Measurements from ENCODE around the gene SGPP2. TPM values are rescaled to one million over a fixed set of nuclear protein-coding genes. Genes with fewer than 3 reads are reported as not detected.

Gene SGPP2
- polyA plus RNA-seq, 1 donor: 1.2 TPM

DNA sequence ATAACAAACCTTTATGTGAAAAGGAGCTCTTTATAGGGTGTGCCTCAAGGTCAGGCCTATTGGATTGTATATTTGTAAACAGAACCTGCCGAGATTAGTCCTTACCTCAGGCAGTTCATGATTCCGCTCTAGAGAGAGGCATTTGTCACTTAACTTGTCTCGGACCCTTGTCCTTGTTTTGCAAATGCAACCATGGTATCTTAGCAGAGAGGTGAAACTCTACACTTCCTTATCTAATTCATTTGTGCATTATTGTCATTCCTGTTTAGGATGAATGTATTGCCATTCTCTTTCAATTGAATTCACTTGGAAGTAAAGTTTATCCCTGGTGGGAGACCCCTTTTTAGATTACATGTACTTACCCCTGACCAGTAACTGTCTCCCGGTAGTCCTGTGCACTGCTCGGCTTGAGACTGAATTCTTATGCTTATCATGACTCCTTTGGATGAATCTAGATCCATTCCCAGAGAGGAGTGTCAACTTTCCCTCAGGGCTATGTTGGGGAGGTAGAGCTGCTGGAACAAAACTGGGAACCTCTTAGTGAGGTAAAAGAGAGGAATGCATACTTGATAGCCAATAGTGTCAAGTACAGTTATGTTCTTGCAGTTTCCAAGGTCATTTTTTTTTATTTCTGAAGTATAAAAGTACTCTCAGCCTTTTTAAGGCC lies 46.6 kb downstream of the SGPP2 start:
- no peak for DNase-seq (ENCODE audit: low read depth)

DNA sequence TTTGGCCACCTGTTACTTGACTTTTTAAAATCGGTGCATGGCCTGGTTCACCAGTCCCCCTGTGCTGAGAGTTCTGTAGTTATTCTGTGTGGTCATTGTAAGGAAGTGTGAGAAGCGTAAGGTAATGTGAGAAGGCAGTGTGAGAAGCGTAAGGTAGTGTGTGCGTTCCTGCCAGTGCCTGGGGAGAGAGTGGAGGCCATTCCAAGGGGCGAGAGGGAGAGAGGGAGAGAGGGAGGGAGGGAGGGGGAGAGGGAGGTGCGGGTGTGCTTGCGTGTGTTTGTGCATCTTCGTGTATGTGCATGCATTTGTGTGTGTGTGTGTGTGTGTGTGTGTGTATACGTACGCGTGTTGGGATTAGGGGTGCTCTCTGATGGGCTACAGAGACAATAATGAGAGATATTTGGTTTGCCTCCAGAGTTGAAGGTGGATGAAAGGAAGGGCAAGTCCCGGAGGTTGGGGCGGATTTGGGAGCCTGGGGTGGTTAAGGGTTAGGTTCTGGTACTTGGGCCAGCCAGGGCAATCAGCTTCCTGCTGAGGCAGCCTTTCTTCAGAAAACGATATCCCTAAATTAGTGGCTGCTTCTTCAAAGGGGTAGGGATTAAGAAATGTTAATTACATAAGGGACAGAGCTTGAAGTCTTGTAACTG lies 53.7 kb downstream of the SGPP2 start:
- DNase-seq (ENCODE audit: low read depth): no peak

GRCh38 chr2:222479859-222480258 lies 55.5 kb downstream of the SGPP2 start:
- DNase-seq (ENCODE audit: low read depth): no peak

DNA sequence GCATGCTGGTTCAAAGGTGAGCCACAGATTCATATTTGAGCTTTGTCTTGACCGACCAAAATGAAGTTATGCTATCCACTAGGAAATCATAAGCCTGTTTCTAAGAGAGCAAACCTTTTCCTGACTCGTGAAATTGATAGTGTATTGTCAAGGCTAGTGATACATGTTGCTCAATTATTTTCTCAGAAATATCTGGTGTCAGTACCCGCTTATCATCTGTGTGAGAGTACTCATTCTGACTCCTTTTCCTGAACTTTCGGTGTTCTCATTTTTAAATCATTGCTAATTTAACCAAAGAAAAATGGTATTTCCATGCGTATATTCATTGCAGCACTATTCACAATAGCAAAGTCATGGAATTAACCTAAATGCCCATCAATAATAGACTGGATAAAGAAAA lies 56.2 kb downstream of the SGPP2 start:
- DNase-seq (ENCODE audit: low read depth): no peak

DNA sequence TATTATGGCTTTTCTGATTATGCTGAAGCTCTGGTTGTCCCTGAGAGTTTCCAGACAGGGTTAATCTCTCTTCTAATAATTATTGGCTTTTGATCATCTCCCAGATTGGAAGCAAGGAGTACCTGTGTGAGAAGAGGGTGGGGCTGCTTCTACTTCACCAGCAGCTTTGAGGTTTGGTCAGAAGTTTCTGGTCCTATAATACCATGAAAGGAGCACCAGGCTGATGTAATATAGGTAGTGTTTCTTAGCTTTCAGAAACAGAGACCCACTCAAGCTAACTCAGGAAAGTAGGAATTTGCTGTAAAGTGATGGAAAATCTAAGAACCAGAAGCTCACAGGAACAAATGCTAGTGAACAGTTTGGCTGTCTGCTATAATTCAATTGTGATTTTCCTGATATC lies 57.6 kb downstream of the SGPP2 start:
- DNase-seq (ENCODE audit: low read depth): no peak

DNA sequence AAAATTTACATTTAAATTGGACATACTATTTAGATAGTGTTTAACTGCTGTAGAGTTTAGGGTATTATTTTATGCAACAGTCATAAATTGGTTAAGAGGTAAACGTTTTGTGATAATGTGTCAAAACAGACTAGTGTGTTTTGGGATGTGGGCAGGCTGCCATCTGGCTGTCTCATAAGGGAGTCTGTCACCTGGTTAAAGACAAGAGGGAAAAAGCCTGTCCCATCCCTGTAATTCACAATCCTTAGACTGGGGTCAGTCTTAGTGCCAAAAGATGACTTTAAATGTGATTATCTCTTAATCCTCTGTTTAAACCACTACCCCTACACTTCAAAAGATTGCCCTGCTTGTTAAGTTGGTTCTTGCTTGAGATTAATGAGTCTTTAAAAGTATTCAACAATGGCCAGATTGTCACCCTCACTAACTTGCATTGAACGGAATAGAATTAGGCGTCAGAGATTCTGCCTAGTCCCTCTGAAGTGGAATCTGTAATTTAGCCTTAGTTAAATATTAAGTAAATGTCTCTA lies 59.2 kb downstream of the SGPP2 start:
- DNase-seq (ENCODE audit: low read depth): no peak

DNA sequence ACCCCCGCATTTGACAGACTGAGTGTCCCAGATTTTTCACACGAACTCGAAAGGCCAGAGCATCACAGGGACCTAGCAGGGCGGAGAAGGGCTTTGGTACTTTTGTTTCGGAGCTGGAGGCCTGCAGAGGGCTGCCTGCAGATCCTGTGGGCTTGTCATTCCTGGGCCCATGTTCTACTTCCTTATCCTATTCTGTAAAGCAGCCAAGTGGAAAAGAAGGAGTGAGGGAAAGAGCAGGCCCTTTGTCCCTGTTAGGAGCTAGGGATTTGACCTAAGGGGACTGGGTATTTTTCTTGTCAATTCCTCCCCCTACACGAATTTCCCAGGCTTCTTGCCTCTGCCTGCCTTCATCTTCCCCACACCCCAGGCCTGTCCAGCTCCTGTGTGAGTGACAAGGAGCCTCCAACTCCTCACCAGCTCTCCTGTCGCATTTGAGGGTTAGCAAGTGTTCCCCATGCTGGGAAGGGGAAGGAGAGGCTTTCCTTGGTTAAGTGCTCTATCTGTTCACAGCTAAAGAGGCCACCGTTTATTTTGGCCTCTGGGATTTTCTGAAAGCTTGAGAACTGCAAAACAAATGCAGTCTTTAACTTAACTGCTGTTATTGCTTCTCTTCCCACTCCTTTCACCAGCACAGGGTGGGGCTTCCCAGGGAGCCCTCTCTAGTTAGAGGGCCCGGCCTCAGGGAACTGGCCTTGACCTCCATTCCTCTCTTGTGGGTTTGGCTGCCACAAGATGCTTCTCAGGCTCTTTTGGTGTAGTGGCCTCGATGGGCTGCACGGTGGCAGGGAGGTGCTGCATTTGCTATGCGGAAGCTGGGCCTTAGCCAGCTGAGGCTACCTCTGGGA lies 61.2 kb downstream of the SGPP2 start:
- DNase-seq (ENCODE audit: low read depth): no peak

GRCh38 chr2:222490131-222490530 lies 65.8 kb downstream of the SGPP2 start:
- DNase-seq (ENCODE audit: low read depth): no peak

GRCh38 chr2:222492683-222493082 lies 68.3 kb downstream of the SGPP2 start:
- DNase-seq (ENCODE audit: low read depth): no peak

DNA sequence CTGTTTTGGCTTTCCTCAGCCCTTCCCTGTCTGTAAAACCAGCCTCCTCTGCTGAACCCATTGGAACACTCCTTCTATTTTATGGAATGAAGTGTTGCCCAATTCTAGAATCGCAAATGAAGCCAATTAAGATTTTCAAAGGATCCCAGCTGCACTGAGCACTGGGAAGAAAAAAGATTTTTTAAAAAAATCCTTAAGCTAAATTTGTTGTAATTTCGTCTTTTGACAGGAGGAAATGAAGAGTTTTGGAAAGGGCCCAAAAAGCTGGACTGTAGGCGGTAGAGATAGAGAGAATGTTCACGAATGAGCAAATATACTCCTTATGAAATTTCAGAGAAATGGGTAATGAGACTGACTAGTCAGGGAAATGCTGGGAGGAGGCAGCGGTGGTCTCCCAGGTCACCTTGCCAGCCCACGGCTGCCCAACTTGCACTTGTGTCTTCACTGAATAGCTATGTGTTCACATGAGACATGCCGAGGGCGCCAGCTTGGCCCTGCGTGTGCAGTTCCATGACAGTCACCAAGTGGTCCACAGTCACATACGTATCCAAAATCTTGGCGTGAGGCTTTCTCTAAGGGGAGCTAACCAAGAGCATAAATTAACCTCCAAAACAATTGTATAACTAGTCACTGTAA lies 69.9 kb downstream of the SGPP2 start:
- no peak for DNase-seq (ENCODE audit: low read depth)

GRCh38 chr2:222495388-222495787 lies 71.0 kb downstream of the SGPP2 start:
- DNase-seq (ENCODE audit: low read depth): no peak

GRCh38 chr2:222499226-222499625 lies 74.9 kb downstream of the SGPP2 start:
- DNase-seq (ENCODE audit: low read depth): no peak

- DNase-seq (ENCODE audit: low read depth): no peak
Measured at GRCh38 chr2:222504191-222504590, 79.8 kb downstream of the SGPP2 start.

- DNase-seq (ENCODE audit: low read depth): no peak
Measured at GRCh38 chr2:222504719-222505118, 80.4 kb downstream of the SGPP2 start.

DNA sequence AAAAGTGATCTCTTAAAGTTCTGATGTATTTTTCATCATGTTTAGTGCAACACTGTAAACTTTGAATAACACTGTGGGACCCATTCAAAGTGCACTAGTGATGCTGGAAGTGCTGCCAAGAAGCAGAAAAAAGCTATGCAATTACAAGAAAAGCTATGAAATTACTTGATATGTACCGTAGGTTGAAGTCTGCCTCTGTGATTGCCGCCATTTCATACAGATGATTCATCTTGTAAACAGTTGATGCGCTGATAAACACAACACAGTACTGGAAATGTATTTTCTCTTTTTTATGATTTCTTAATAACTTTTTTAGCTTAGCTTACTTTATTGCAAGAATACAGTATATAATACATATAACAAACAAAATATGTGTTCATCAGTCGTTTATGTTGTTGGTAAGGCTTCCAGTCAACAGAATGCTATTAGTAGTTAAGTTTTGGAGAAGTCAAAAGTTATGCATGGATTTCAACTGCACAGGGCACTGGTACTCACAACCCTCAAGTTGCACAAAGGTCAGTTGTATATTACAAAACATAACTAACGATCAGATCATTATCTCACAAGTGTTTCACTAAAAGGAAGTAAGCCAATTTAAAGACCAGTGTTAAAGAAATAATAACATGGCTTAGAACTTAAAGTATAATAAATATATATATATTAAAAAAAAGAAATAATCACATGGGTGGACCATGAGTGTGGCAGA lies 82.0 kb downstream of the SGPP2 start:
- DNase-seq (ENCODE audit: low read depth): no peak

GRCh38 chr2:222514901-222515300 lies 90.6 kb downstream of the SGPP2 start:
- no peak for DNase-seq (ENCODE audit: low read depth)

- no peak for DNase-seq (ENCODE audit: low read depth)
Measured at GRCh38 chr2:222518570-222519381, 94.4 kb downstream of the SGPP2 start.

- no peak for DNase-seq (ENCODE audit: low read depth)
Measured at GRCh38 chr2:222521099-222521498, 96.8 kb downstream of the SGPP2 start.

- DNase-seq (ENCODE audit: low read depth): no peak
Measured at GRCh38 chr2:222522082-222522481, 97.7 kb downstream of the SGPP2 start.

GRCh38 chr2:222523783-222524544 lies 99.6 kb downstream of the SGPP2 start:
- no peak for DNase-seq (ENCODE audit: low read depth)

Measured in forelimb muscle (tissue), 1 donor.